ENCODE measurements around the gene C16orf90. TPM values are rescaled to one million over a fixed set of nuclear protein-coding genes. Genes with fewer than 3 reads are reported as not detected.
"Not testable (repeated sequence)": the region's sequence is repeated elsewhere in the genome, so short reads cannot be mapped to it uniquely, and the experiment has no call there.

The C16orf90 gene
- total and polyA plus RNA-seq, 4 donors = not detected

DNA sequence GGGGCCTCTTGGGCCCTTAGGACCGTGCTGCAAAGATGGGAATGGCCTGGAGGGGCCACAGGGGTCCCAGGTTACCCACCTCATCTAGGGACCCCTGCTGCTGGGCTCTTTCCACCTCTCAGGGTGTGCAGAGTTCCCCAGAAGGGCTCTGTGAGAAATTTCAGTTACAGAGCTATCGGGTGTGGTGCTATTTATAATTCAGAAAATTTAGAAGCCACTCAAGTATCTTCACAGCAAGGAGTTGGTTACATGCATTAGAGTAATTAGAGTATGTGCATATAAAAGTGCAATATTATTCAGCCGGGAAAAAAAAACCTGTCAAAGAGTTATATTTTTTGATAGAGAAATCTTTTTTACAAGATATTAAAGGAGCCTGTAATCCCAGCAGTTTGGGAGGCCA is 18.9 kb downstream of the C16orf90 start:
- H3K9me3 ChIP-seq (ENCODE audit: control insufficient read depth in 4 of 4, low read length in 3 of 4) = no peaks in the 10 kb centered on the region
- no peaks in the 10 kb centered on the region for H3K27me3 ChIP-seq (ENCODE audit: control insufficient read depth in 4 of 4, insufficient read depth in 4 of 4, low read length in 3 of 4)
- WGBS = 91% methylated on average over 3 of the region's 3 CpGs
- no peak overlapping the region for H3K9ac ChIP-seq (ENCODE audit: low read depth in 1 of 2, low read length in 2 of 2)
- no peak overlapping the region for H3K27ac ChIP-seq (ENCODE audit: low read depth in 1 of 2, low read length in 2 of 2)
- no peak for DNase-seq (ENCODE audit: low spot score)
- peaks cover 0 to 7% (median 2%) of the 10 kb centered on the region in 4 donors for H3K4me1 ChIP-seq (ENCODE audit: control insufficient read depth in 4 of 4, insufficient read depth in 4 of 4, low read length in 3 of 4)
- peaks cover 7 to 13% (median 11%) of the 10 kb centered on the region in 4 donors for H3K36me3 ChIP-seq (ENCODE audit: control insufficient read depth in 4 of 4, insufficient read depth in 3 of 4, low read depth in 1 of 4, low read length in 3 of 4)
- TF ChIP-seq JUND (IDR thresholded peaks at IDR 0.05) = no peak
- TF ChIP-seq, protein P1, sequence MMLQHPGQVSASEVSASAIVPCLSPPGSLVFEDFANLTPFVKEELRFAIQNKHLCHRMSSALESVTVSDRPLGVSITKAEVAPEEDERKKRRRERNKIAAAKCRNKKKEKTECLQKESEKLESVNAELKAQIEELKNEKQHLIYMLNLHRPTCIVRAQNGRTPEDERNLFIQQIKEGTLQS (IDR thresholded peaks at IDR 0.05) = no peak
- TF ChIP-seq TAF1 (conservative IDR thresholded peaks at IDR 0.05) = no peak
- TF ChIP-seq FOXA2 (IDR thresholded peaks at IDR 0.05) = no peak
- no peak for TF ChIP-seq HNF4A (conservative IDR thresholded peaks at IDR 0.05)
- TF ChIP-seq YY1 (IDR thresholded peaks at IDR 0.05) = no peak
- TF ChIP-seq FOXA1 (IDR thresholded peaks at IDR 0.05) = no peak
- TF ChIP-seq, protein P2, sequence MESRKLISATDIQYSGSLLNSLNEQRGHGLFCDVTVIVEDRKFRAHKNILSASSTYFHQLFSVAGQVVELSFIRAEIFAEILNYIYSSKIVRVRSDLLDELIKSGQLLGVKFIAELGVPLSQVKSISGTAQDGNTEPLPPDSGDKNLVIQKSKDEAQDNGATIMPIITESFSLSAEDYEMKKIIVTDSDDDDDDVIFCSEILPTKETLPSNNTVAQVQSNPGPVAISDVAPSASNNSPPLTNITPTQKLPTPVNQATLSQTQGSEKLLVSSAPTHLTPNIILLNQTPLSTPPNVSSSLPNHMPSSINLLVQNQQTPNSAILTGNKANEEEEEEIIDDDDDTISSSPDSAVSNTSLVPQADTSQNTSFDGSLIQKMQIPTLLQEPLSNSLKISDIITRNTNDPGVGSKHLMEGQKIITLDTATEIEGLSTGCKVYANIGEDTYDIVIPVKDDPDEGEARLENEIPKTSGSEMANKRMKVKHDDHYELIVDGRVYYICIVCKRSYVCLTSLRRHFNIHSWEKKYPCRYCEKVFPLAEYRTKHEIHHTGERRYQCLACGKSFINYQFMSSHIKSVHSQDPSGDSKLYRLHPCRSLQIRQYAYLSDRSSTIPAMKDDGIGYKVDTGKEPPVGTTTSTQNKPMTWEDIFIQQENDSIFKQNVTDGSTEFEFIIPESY (IDR thresholded peaks at IDR 0.05) = no peak
- no peak for TF ChIP-seq SP1 (IDR thresholded peaks at IDR 0.05)
- no peak for TF ChIP-seq RXRA (IDR thresholded peaks at IDR 0.05)
- TF ChIP-seq, protein P3, sequence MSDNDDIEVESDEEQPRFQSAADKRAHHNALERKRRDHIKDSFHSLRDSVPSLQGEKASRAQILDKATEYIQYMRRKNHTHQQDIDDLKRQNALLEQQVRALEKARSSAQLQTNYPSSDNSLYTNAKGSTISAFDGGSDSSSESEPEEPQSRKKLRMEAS (IDR thresholded peaks at IDR 0.05) = no peak
- TF ChIP-seq NR2F2 (IDR thresholded peaks at IDR 0.05) = no peak
- TF ChIP-seq RAD21 (IDR thresholded peaks at IDR 0.05) = no peak
- TF ChIP-seq, protein P4, sequence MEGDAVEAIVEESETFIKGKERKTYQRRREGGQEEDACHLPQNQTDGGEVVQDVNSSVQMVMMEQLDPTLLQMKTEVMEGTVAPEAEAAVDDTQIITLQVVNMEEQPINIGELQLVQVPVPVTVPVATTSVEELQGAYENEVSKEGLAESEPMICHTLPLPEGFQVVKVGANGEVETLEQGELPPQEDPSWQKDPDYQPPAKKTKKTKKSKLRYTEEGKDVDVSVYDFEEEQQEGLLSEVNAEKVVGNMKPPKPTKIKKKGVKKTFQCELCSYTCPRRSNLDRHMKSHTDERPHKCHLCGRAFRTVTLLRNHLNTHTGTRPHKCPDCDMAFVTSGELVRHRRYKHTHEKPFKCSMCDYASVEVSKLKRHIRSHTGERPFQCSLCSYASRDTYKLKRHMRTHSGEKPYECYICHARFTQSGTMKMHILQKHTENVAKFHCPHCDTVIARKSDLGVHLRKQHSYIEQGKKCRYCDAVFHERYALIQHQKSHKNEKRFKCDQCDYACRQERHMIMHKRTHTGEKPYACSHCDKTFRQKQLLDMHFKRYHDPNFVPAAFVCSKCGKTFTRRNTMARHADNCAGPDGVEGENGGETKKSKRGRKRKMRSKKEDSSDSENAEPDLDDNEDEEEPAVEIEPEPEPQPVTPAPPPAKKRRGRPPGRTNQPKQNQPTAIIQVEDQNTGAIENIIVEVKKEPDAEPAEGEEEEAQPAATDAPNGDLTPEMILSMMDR (IDR thresholded peaks at IDR 0.05; ENCODE audit: low read depth, low read length, missing input control) = no peak
- TF ChIP-seq GABPA (IDR thresholded peaks at IDR 0.05 in 1 of 2, conservative IDR thresholded peaks at IDR 0.05 in 1 of 2) = no peak
- H3K4me3 ChIP-seq (ENCODE audit: low read depth in 1 of 3, low read length in 3 of 3) = no peak overlapping the region

DNA sequence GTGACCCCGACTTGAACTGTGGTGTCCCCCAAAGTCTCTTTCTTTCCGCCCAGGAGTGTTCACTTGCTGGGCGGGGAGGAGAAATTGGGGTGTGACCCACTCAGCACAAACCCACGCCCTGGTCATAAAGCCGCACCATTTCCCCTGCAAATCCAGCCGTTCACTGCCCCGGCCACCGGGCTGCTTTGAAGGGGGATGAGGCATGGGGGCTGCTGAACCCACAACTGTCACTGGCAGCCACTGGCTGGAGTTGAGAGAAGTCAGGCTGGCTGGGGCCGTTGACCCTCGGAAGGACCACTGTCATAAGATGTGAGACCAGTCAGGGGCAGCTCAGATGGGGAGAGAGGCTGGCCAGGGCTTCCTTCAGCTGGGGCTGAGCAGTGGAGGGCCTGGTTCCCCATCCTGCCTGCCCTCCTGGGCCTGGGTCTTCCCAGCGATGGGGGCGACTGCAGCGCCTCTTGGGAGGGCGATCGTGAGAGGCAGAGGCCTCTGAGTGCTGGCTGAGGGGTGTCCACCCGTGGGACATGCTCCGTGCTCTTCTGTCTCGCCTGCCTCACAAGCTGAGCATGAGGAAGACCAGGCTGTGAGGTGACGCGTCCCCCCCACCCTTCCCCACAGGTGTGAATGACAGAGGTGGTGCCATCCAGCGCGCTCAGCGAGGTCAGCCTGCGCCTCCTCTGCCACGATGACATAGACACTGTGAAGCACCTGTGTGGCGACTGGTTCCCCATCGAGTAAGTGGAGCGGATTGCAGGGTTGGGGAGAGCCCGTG is 19.5 kb downstream of the C16orf90 start:
- peaks cover 0 to 7% (median 2%) of the 10 kb centered on the region in 4 donors for H3K4me1 ChIP-seq (ENCODE audit: control insufficient read depth in 4 of 4, insufficient read depth in 4 of 4, low read length in 3 of 4)
- no peak overlapping the region for H3K9ac ChIP-seq (ENCODE audit: low read depth in 1 of 2, low read length in 2 of 2)
- TF ChIP-seq, protein P3 (IDR thresholded peaks at IDR 0.05) = no peak
- TF ChIP-seq RAD21 (IDR thresholded peaks at IDR 0.05) (no peak), RXRA (IDR thresholded peaks at IDR 0.05) (no peak), EGR1 (IDR thresholded peaks at IDR 0.05; ENCODE audit: low read depth in 2 of 2) (no peak)
- TF ChIP-seq, protein P1 (IDR thresholded peaks at IDR 0.05) = no peak
- no peaks in the 10 kb centered on the region for H3K9me3 ChIP-seq (ENCODE audit: control insufficient read depth in 4 of 4, low read length in 3 of 4)
- no peak overlapping the region for H3K4me3 ChIP-seq (ENCODE audit: low read depth in 1 of 3, low read length in 3 of 3)
- no peaks in the 10 kb centered on the region for H3K27me3 ChIP-seq (ENCODE audit: control insufficient read depth in 4 of 4, insufficient read depth in 4 of 4, low read length in 3 of 4)
- no peak for DNase-seq (ENCODE audit: low spot score)
- WGBS = 92% methylated on average over 29 of the region's 29 CpGs
- H3K27ac ChIP-seq (ENCODE audit: low read depth in 1 of 2, low read length in 2 of 2) = no peak overlapping the region
- H3K36me3 ChIP-seq (ENCODE audit: control insufficient read depth in 4 of 4, insufficient read depth in 3 of 4, low read depth in 1 of 4, low read length in 3 of 4) = peaks cover 7 to 12% (median 10%) of the 10 kb centered on the region in 4 donors

DNA sequence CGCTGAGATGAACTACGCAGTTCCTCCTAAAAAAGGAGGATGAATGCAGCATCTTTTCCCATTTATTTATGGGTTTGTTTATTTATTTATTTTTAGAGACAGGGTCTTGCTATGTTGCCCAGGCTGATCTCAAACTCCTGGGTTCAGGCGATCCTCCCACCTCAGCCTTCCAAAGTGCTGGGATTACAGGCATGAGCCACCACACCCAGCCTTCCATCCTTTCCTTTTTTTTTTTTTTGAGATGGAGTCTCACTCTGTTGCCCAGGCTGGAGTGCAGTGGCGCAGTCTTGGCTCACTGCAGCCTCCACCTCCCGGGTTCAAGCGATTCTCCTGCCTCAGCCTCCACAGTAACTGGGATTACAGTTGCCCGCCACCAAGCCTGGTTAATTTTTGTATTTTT is 20.4 kb downstream of the C16orf90 start:
- not testable (repeated sequence) for H3K27me3 ChIP-seq (ENCODE audit: control insufficient read depth in 4 of 4, insufficient read depth in 4 of 4, low read length in 3 of 4); H3K27ac ChIP-seq (ENCODE audit: low read depth in 1 of 2, low read length in 2 of 2); H3K9ac ChIP-seq (ENCODE audit: low read depth in 1 of 2, low read length in 2 of 2); DNase-seq (ENCODE audit: low spot score); H3K4me3 ChIP-seq (ENCODE audit: low read depth in 1 of 3, low read length in 3 of 3); H3K9me3 ChIP-seq (ENCODE audit: control insufficient read depth in 4 of 4, low read length in 3 of 4)
- H3K4me1 ChIP-seq (ENCODE audit: control insufficient read depth in 4 of 4, insufficient read depth in 4 of 4, low read length in 3 of 4) = peaks cover 0 to 12% (median 2%) of the 10 kb centered on the region in 4 donors
- 96% methylated on average over 7 of the region's 7 CpGs for WGBS
- peaks cover 6 to 10% (median 8%) of the 10 kb centered on the region in 4 donors for H3K36me3 ChIP-seq (ENCODE audit: control insufficient read depth in 4 of 4, insufficient read depth in 3 of 4, low read depth in 1 of 4, low read length in 3 of 4)

All from liver (tissue), 9 donors.